ENCODE data around the gene EPOP.

EPOP gene

DNA sequence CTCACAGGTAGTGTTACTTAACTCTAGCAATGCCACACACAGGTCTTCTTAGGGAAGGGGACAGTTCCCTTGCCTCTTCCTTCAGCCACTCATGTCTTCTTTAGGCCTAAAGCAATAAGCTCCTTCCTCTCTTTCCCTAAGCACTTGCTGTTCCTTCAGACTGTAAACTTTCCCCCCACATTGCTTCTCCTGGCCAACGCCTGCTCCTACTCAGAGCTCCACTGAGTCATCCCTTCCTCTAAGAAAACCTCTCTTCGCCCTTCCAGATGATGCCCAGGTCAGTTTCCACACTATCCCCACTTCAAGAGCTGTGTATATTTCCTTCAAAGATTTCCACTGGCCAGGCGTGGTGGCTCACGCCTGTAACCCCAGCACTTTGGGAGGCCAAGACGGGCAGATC, 12.5 kb upstream of the EPOP start:
- no peaks in the 10 kb centered on the region for H3K27me3 ChIP-seq (ENCODE audit: insufficient read depth, poor library complexity, severe bottlenecking)
- no peak for DNase-seq (ENCODE audit: low spot score)
- ATAC-seq (ENCODE audit: low read depth), result peak; percentile 60; the same call in 2 of the 3 replicates

DNA sequence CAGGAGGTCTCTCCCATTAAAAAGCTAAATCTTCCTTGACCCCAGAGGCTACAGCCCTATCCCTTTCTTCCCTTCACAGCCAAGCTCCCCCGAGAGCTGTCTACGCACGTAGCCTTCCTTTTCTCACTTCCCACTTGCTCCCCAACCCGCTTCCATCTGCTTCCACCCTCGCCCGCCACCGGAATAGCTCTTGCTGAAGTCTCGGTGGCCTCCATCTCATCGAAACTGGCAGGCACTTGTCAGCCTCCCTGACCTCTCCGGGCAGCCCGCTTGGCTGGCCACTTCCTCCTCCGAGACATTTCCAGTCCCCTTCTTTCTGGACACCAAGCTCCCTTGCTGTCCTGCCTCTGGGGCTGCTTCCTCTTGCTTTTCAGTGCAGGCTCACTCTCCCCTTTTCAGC, 10.7 kb upstream of the EPOP start:
- H3K27me3 ChIP-seq (ENCODE audit: insufficient read depth, poor library complexity, severe bottlenecking), result no peaks in the 10 kb centered on the region
- DNase-seq (ENCODE audit: low spot score) (no peak), ATAC-seq (ENCODE audit: low read depth) (no peak)

More for the DNA sequence above, 12.5 kb upstream of the EPOP start:
- no peak overlapping the region for H3K27ac ChIP-seq (ENCODE audit: poor library complexity, severe bottlenecking)
- no peaks in the 10 kb centered on the region for H3K36me3 ChIP-seq (ENCODE audit: low read depth)
- no peaks in the 10 kb centered on the region for H3K9me3 ChIP-seq (ENCODE audit: severe bottlenecking)
- no peak overlapping the region for H3K4me3 ChIP-seq (ENCODE audit: severe bottlenecking)
- H3K4me1 ChIP-seq (ENCODE audit: insufficient read depth, poor library complexity, severe bottlenecking), result no peaks in the 10 kb centered on the region
- TF ChIP-seq, protein P1, sequence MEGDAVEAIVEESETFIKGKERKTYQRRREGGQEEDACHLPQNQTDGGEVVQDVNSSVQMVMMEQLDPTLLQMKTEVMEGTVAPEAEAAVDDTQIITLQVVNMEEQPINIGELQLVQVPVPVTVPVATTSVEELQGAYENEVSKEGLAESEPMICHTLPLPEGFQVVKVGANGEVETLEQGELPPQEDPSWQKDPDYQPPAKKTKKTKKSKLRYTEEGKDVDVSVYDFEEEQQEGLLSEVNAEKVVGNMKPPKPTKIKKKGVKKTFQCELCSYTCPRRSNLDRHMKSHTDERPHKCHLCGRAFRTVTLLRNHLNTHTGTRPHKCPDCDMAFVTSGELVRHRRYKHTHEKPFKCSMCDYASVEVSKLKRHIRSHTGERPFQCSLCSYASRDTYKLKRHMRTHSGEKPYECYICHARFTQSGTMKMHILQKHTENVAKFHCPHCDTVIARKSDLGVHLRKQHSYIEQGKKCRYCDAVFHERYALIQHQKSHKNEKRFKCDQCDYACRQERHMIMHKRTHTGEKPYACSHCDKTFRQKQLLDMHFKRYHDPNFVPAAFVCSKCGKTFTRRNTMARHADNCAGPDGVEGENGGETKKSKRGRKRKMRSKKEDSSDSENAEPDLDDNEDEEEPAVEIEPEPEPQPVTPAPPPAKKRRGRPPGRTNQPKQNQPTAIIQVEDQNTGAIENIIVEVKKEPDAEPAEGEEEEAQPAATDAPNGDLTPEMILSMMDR (IDR thresholded peaks at IDR 0.05; ENCODE audit: poor library complexity, severe bottlenecking), result no peak

DNA sequence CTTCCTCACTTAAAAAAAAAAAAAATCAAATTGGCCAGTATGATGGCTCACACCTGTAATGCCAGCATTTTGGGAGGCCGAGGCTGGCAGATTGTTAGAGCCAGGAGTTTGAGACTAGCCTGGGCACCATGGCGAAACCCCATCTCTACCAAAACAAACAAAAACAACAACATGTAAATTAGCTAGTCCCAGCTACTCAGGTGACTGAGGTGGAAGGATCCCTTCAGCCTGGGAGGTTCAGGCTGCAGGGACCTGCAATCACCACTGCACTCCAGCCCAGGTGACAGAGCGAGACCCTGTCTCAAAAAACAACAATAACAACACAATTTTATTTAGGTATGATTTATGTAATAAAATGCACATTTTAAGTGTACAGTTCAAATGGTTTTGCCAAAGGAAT, 6.3 kb upstream of the EPOP start:
- H3K4me1 ChIP-seq (ENCODE audit: insufficient read depth, poor library complexity, severe bottlenecking), result no peaks in the 10 kb centered on the region
- ATAC-seq (ENCODE audit: low read depth), result no peak
- no peaks in the 10 kb centered on the region for H3K9me3 ChIP-seq (ENCODE audit: severe bottlenecking)
- TF ChIP-seq, protein P1 (IDR thresholded peaks at IDR 0.05; ENCODE audit: poor library complexity, severe bottlenecking), result no peak
- DNase-seq (ENCODE audit: low spot score), result no peak
- no peaks in the 10 kb centered on the region for H3K27me3 ChIP-seq (ENCODE audit: insufficient read depth, poor library complexity, severe bottlenecking)
- no peak overlapping the region for H3K4me3 ChIP-seq (ENCODE audit: severe bottlenecking)
- no peaks in the 10 kb centered on the region for H3K36me3 ChIP-seq (ENCODE audit: low read depth)
- H3K27ac ChIP-seq (ENCODE audit: poor library complexity, severe bottlenecking), result no peak overlapping the region

More for the DNA sequence above, 10.7 kb upstream of the EPOP start:
- TF ChIP-seq, protein P1 (IDR thresholded peaks at IDR 0.05; ENCODE audit: poor library complexity, severe bottlenecking), result no peak
- H3K4me1 ChIP-seq (ENCODE audit: insufficient read depth, poor library complexity, severe bottlenecking), result no peaks in the 10 kb centered on the region
- no peak overlapping the region for H3K27ac ChIP-seq (ENCODE audit: poor library complexity, severe bottlenecking)
- no peaks in the 10 kb centered on the region for H3K36me3 ChIP-seq (ENCODE audit: low read depth)
- H3K4me3 ChIP-seq (ENCODE audit: severe bottlenecking), result no peak overlapping the region
- H3K9me3 ChIP-seq (ENCODE audit: severe bottlenecking), result no peaks in the 10 kb centered on the region

DNA sequence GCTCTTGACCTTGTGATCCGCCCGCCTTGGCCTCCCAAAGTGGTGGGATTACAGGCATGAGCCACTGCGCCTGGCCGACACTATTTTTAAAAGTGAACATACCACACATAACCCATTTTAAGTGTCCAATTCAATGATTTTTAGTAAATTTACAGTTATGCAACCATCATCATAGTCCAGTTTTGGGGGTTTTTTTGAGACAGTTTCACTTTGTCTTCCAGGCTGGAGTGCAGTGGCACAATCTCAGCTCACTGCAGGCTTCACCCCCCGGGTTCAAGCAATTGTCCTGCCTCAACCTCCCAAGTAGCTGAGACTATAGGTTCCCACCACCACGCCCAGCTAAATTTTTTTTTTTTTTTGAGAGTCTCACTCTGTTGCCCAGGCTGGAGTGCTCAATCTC, 3.1 kb upstream of the EPOP start:
- TF ChIP-seq, protein P1 (IDR thresholded peaks at IDR 0.05; ENCODE audit: poor library complexity, severe bottlenecking), result no peak
- no peak overlapping the region for H3K4me3 ChIP-seq (ENCODE audit: severe bottlenecking)
- DNase-seq (ENCODE audit: low spot score) (no peak), ATAC-seq (ENCODE audit: low read depth) (no peak)
- H3K36me3 ChIP-seq (ENCODE audit: low read depth), result no peaks in the 10 kb centered on the region
- no peaks in the 10 kb centered on the region for H3K9me3 ChIP-seq (ENCODE audit: severe bottlenecking)
- no peaks in the 10 kb centered on the region for H3K4me1 ChIP-seq (ENCODE audit: insufficient read depth, poor library complexity, severe bottlenecking)
- no peaks in the 10 kb centered on the region for H3K27me3 ChIP-seq (ENCODE audit: insufficient read depth, poor library complexity, severe bottlenecking)
- no peak overlapping the region for H3K27ac ChIP-seq (ENCODE audit: poor library complexity, severe bottlenecking)

DNA sequence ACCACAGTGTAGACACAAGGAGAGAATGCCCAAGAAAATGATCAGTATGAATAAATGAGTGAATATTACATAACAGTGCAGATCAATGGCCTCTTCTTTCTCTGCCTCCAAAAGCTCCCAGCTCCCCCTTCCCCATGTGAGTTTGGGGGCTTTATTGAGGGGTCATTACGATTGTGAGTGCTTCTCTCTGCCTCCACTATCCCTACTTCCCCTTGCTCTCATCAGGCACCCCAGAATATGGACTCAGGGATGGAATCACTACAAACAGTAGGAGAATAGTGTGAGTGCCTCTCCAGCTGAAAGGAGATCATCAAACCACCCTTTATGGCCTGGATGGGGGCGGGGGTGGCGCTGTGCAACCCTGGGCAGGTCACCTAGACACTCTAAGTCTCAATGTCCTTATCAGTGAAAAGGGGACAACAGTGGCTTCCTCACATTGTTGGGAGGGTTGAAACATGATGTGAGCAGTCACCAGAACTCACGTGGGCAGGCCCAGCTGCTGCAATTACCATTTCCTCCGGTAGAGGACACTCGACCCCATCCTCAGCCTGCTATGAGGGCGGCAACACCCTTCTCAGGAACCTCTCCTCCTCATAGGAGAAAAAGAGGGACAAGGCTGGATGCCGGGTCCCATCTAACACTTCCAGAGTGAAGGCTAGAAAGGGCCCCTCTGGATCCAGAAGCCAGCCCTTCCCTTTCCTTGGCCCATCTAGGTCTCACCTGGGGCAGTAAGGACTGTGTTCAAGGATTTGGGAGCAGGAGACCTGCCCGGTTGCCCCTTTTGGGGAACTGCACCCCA, 2.1 kb upstream of the EPOP start:
- Histone ChIP-seq H3K4me1 (ENCODE audit: insufficient read depth, poor library complexity, severe bottlenecking) (no peaks in the 10 kb centered on the region), H3K36me3 (ENCODE audit: low read depth) (no peaks in the 10 kb centered on the region), H3K9me3 (ENCODE audit: severe bottlenecking) (no peaks in the 10 kb centered on the region), H3K27me3 (ENCODE audit: insufficient read depth, poor library complexity, severe bottlenecking) (no peaks in the 10 kb centered on the region), H3K4me3 (ENCODE audit: severe bottlenecking) (no peak overlapping the region), H3K27ac (ENCODE audit: poor library complexity, severe bottlenecking) (no peak overlapping the region)
- no peak for DNase-seq (ENCODE audit: low spot score)
- TF ChIP-seq, protein P1 (IDR thresholded peaks at IDR 0.05; ENCODE audit: poor library complexity, severe bottlenecking), result peak; percentile 94
- peak; percentile 62 for ATAC-seq (ENCODE audit: low read depth)

Measured in RWPE2 (cell line).